ENCODE measurements around the gene KCNK6. TPM values are rescaled to one million over a fixed set of nuclear protein-coding genes. Genes with fewer than 3 reads are reported as not detected.
A peak's percentile ranks its signal among the peaks of the same experiment; 100 is the strongest.

The KCNK6 gene
- total RNA-seq, 1 donor from 2014 or later: 16.2 TPM

GRCh38 chr19:38276942-38277517 lies 42.6 kb upstream of the KCNK6 start:
- no peaks in the 10 kb centered on the region for H3K9me3 ChIP-seq
- TF ChIP-seq POLR2AphosphoS5 (IDR thresholded peaks at IDR 0.05; ENCODE audit: insufficient read depth in 1 of 2, low read depth in 1 of 2) (no peak), CTCF (IDR thresholded peaks at IDR 0.05) (no peak), POLR2A (IDR thresholded peaks at IDR 0.05) (no peak)
- peaks cover 32% of the 10 kb centered on the region for H3K4me1 ChIP-seq
- no peak for DNase-seq (ENCODE audit: extremely low spot score in 2 of 2)
- intact Hi-C loops (cut with DNase I): no loop called here
- H3K27me3 ChIP-seq: no peaks in the 10 kb centered on the region
- H3K27ac ChIP-seq: peak overlapping the region; percentile 56
- no peaks in the 10 kb centered on the region for H3K36me3 ChIP-seq
- no peak overlapping the region for H3K4me3 ChIP-seq

DNA sequence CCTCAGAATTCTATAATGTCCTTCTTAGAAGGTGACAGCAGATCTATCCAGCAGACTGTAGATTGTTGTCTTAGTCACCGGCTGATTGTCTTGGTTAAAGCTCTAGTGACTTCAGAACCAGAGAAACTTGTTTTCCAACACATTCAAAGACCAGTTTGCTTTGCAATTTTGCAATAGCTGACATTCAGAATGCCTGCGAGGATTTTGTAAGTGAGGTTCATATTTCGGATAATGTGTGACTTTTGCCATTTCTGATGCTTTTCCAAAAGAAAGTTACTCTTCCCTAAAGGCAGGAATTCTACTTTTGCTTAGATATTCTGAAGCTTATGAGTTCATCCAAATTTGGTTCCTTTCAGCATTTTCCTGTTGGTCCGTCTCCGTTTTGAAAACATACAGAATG lies 42.1 kb upstream of the KCNK6 start:
- Histone ChIP-seq H3K9me3 (no peaks in the 10 kb centered on the region), H3K27ac (peak overlapping the region; percentile 56), H3K27me3 (no peaks in the 10 kb centered on the region), H3K4me3 (no peak overlapping the region), H3K36me3 (no peaks in the 10 kb centered on the region), H3K4me1 (peaks cover 37% of the 10 kb centered on the region)
- TF ChIP-seq CTCF (IDR thresholded peaks at IDR 0.05) (no peak), POLR2A (IDR thresholded peaks at IDR 0.05) (no peak), POLR2AphosphoS5 (IDR thresholded peaks at IDR 0.05; ENCODE audit: insufficient read depth in 1 of 2, low read depth in 1 of 2) (no peak)
- DNase-seq (ENCODE audit: extremely low spot score in 2 of 2): no peak
- intact Hi-C loops (cut with DNase I): no loop called here

DNA sequence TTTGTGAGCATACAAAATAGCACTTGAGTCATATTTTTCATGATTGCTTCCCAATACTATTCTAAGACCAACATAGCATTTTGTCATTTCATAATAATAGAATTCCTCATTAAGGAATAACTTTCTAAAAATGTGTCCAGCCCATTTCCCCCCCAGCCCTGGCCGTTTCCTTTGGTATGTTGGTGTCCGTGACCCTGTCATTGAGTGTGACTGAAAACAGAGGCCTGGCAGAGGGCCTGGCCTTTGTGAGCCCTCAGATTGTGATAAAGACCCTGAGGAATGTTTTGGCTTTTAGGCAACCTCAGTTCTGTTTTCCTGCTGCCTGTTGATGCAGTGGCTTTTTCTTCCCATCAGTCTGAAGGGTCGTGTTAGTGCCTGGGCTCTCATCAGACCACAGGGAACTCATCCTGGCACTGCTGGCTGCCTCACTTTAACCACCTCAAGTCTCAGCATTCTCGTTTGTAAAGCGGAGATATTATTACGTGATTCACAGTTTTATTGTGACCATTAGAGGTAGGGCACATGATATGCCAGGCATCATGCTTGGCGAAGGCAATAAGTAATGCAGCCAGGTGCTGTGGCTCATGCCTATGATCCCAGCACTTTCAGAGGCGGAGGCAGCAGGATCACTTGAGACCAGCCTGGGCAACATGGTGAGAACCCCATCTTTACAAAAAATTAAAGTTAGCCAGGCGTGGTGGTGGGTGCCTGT lies 41.5 kb upstream of the KCNK6 start:
- Histone ChIP-seq H3K4me3 (no peak overlapping the region), H3K4me1 (peaks cover 37% of the 10 kb centered on the region), H3K27me3 (no peaks in the 10 kb centered on the region), H3K9me3 (no peaks in the 10 kb centered on the region), H3K27ac (peak overlapping the region; percentile 56), H3K36me3 (no peaks in the 10 kb centered on the region)
- DNase-seq (ENCODE audit: extremely low spot score in 2 of 2): no peak
- intact Hi-C loops (cut with DNase I): no loop called here
- TF ChIP-seq POLR2A (IDR thresholded peaks at IDR 0.05) (no peak), POLR2AphosphoS5 (IDR thresholded peaks at IDR 0.05; ENCODE audit: insufficient read depth in 1 of 2, low read depth in 1 of 2) (peak in 1 of 2 donors; percentile 46)

DNA sequence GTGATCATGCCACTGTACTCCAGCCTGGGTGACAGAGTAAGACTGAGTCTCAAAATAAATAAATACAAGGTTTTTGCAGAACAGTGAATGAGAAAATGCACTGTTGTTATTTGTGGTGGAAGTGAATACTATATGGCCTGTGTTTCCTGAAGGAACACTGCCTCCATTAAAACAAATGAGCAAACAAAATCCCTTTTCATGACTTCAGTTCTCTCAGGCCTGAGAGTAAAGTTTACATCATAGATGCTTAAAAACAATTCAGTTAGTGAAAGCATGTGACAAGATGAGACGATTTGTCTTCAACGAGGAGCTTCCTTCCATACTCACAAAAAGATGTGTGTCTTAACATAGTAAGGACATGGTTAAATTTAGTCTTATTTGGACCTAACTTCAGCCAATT lies 40.9 kb upstream of the KCNK6 start:
- DNase-seq (ENCODE audit: extremely low spot score in 2 of 2): no peak
- intact Hi-C loops (cut with DNase I): no loop called here
- Histone ChIP-seq H3K9me3 (no peaks in the 10 kb centered on the region), H3K27me3 (no peaks in the 10 kb centered on the region), H3K36me3 (no peaks in the 10 kb centered on the region), H3K4me3 (no peak overlapping the region), H3K27ac (peak overlapping the region; percentile 56), H3K4me1 (peaks cover 37% of the 10 kb centered on the region)
- TF ChIP-seq POLR2AphosphoS5 (IDR thresholded peaks at IDR 0.05; ENCODE audit: insufficient read depth in 1 of 2, low read depth in 1 of 2) (no peak), CTCF (IDR thresholded peaks at IDR 0.05) (no peak), POLR2A (IDR thresholded peaks at IDR 0.05) (no peak)

- Histone ChIP-seq H3K27ac (no peak overlapping the region), H3K27me3 (no peaks in the 10 kb centered on the region), H3K4me1 (peaks cover 40% of the 10 kb centered on the region), H3K36me3 (no peaks in the 10 kb centered on the region), H3K9me3 (no peaks in the 10 kb centered on the region), H3K4me3 (no peak overlapping the region)
- TF ChIP-seq CTCF (IDR thresholded peaks at IDR 0.05) (no peak), POLR2A (IDR thresholded peaks at IDR 0.05) (no peak)
- DNase-seq (ENCODE audit: extremely low spot score in 2 of 2): no peak
- intact Hi-C loops (cut with DNase I): no loop called here
Measured at GRCh38 chr19:38280030-38280921, 39.4 kb upstream of the KCNK6 start.
